Stimulated activated CD8-positive, alpha-beta memory T cell treated with anti-CD3 and anti-CD28 coated beads, Interleukin-4, amount 100 ng/mL, for 24 hours (primary cell): ENCODE data around the gene TRIM56.
"Not testable (repeated sequence)": the region's sequence is repeated elsewhere in the genome, so short reads cannot be mapped to it uniquely, and the experiment has no call there.

Experiments used
- DNase-seq: peaks from one replicate; pipeline ENCODE4 v3.0.0-alpha.2; 2020; ENCODE audit warnings: low read depth

TRIM56 gene

GRCh38 chr7:101085162-101085964 is at the start of gene TRIM56:
Gene TRIM56, plus strand, starts transcription at chr7:101085481. Its CDS starts 1,832 bp downstream, at chr7:101087313.
- DNase-seq: peak; percentile 66

- DNase-seq: no peak
Measured at GRCh38 chr7:101035941-101036340, 49.3 kb upstream of the TRIM56 start.

- not testable (repeated sequence) for DNase-seq
Measured at GRCh38 chr7:101041283-101041682, 44.0 kb upstream of the TRIM56 start.

- DNase-seq: peak; percentile 18
Measured at GRCh38 chr7:101058355-101058754, 26.9 kb upstream of the TRIM56 start.

GRCh38 chr7:101059620-101059942 is 25.7 kb upstream of the TRIM56 start:
- DNase-seq: no peak

GRCh38 chr7:101060992-101061391 is 24.3 kb upstream of the TRIM56 start:
- DNase-seq: no peak

- not testable (repeated sequence) for DNase-seq
Measured at GRCh38 chr7:101064176-101064550, 21.1 kb upstream of the TRIM56 start.

- not testable (repeated sequence) for DNase-seq
Measured at GRCh38 chr7:101065162-101065561, 20.1 kb upstream of the TRIM56 start.

GRCh38 chr7:101066141-101066832 is 19.0 kb upstream of the TRIM56 start:
- no peak for DNase-seq

GRCh38 chr7:101066833-101067177 is 18.5 kb upstream of the TRIM56 start:
- DNase-seq: no peak

- no peak for DNase-seq
Measured at GRCh38 chr7:101068401-101068800, 16.9 kb upstream of the TRIM56 start.

GRCh38 chr7:101071362-101072104 is 13.7 kb upstream of the TRIM56 start:
- DNase-seq: not testable (repeated sequence)

GRCh38 chr7:101075646-101076045 is 9.6 kb upstream of the TRIM56 start:
- DNase-seq: no peak

- not testable (repeated sequence) for DNase-seq
Measured at GRCh38 chr7:101076183-101076582, 9.1 kb upstream of the TRIM56 start.

GRCh38 chr7:101077303-101078086 is 7.8 kb upstream of the TRIM56 start:
- peak; percentile 77 for DNase-seq

GRCh38 chr7:101081432-101081831 is 3.8 kb upstream of the TRIM56 start:
- DNase-seq: no peak

GRCh38 chr7:101084865-101085161 is 468 bp upstream of the TRIM56 start:
- no peak for DNase-seq

GRCh38 chr7:101087334-101088068 is 2.2 kb downstream of the TRIM56 start:
- DNase-seq: no peak

- DNase-seq: no peak
Measured at GRCh38 chr7:101088069-101088425, 2.8 kb downstream of the TRIM56 start.

GRCh38 chr7:101088858-101089529 is 3.7 kb downstream of the TRIM56 start:
- no peak for DNase-seq

- DNase-seq: no peak
Measured at GRCh38 chr7:101089876-101090275, 4.6 kb downstream of the TRIM56 start.
